ENCODE results near the gene DNM1L. TPM values are rescaled to one million over a fixed set of nuclear protein-coding genes. Genes with fewer than 3 reads are reported as not detected.

DNM1L gene
- total and polyA plus RNA-seq, 9 of the 15 experiments (the other 6 are each of a cell fraction or from before 2014, with no cell fraction given) = 24.1 to 82.8 (median 61.5) TPM

GRCh38 chr12:32679091-32679919, at the start of gene DNM1L (continued):
- TF ChIP-seq, protein P1, sequence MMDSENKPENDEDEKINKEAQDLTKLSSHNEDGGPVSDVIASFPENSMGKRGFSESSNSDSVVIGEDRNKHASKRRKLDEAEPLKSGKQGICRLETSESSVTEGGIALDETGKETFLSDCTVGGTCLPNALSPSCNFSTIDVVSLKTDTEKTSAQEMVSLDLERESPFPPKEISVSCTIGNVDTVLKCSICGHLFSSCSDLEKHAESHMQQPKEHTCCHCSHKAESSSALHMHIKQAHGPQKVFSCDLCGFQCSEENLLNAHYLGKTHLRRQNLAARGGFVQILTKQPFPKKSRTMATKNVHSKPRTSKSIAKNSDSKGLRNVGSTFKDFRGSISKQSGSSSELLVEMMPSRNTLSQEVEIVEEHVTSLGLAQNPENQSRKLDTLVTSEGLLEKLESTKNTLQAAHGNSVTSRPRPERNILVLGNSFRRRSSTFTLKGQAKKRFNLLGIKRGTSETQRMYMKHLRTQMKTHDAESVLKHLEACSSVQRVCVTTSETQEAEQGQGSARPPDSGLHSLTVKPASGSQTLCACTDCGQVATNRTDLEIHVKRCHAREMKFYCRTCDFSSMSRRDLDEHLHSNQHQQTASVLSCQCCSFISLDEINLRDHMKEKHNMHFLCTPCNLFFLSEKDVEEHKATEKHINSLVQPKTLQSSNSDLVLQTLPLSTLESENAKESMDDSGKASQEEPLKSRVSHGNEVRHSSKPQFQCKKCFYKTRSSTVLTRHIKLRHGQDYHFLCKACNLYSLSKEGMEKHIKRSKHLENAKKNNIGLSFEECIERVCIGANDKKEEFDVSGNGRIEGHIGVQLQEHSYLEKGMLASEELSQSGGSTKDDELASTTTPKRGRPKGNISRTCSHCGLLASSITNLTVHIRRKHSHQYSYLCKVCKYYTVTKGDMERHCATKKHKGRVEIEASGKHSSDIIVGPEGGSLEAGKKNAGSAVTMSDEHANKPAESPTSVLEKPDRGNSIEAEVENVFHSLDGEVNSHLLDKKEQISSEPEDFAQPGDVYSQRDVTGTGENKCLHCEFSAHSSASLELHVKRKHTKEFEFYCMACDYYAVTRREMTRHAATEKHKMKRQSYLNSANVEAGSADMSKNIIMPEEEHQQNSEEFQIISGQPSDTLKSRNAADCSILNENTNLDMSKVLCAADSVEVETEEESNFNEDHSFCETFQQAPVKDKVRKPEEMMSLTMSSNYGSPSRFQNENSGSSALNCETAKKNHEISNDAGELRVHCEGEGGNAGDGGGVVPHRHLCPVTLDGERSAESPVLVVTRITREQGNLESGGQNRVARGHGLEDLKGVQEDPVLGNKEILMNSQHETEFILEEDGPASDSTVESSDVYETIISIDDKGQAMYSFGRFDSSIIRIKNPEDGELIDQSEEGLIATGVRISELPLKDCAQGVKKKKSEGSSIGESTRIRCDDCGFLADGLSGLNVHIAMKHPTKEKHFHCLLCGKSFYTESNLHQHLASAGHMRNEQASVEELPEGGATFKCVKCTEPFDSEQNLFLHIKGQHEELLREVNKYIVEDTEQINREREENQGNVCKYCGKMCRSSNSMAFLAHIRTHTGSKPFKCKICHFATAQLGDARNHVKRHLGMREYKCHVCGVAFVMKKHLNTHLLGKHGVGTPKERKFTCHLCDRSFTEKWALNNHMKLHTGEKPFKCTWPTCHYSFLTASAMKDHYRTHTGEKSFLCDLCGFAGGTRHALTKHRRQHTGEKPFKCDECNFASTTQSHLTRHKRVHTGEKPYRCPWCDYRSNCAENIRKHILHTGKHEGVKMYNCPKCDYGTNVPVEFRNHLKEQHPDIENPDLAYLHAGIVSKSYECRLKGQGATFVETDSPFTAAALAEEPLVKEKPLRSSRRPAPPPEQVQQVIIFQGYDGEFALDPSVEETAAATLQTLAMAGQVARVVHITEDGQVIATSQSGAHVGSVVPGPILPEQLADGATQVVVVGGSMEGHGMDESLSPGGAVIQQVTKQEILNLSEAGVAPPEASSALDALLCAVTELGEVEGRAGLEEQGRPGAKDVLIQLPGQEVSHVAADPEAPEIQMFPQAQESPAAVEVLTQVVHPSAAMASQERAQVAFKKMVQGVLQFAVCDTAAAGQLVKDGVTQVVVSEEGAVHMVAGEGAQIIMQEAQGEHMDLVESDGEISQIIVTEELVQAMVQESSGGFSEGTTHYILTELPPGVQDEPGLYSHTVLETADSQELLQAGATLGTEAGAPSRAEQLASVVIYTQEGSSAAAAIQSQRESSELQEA (IDR thresholded peaks at IDR 0.05; ENCODE audit: low read depth) = no peak
- TF ChIP-seq FOXA1 (IDR thresholded peaks at IDR 0.05; ENCODE audit: borderline replicate concordance) = no peak
- TF ChIP-seq HDAC2 (IDR thresholded peaks at IDR 0.05) = no peak
- peak; percentile 59 for TF ChIP-seq TAF9B (IDR thresholded peaks at IDR 0.05; ENCODE audit: partially characterized antibody)
- TF ChIP-seq, protein P2, sequence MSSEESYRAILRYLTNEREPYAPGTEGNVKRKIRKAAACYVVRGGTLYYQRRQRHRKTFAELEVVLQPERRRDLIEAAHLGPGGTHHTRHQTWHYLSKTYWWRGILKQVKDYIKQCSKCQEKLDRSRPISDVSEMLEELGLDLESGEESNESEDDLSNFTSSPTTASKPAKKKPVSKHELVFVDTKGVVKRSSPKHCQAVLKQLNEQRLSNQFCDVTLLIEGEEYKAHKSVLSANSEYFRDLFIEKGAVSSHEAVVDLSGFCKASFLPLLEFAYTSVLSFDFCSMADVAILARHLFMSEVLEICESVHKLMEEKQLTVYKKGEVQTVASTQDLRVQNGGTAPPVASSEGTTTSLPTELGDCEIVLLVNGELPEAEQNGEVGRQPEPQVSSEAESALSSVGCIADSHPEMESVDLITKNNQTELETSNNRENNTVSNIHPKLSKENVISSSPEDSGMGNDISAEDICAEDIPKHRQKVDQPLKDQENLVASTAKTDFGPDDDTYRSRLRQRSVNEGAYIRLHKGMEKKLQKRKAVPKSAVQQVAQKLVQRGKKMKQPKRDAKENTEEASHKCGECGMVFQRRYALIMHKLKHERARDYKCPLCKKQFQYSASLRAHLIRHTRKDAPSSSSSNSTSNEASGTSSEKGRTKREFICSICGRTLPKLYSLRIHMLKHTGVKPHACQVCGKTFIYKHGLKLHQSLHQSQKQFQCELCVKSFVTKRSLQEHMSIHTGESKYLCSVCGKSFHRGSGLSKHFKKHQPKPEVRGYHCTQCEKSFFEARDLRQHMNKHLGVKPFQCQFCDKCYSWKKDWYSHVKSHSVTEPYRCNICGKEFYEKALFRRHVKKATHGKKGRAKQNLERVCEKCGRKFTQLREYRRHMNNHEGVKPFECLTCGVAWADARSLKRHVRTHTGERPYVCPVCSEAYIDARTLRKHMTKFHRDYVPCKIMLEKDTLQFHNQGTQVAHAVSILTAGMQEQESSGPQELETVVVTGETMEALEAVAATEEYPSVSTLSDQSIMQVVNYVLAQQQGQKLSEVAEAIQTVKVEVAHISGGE (CRISPR knock-in tag; IDR thresholded peaks at IDR 0.05) = peak in 1 of 3 experiments; percentile 65; a peak in 2 of 6 replicates
- TF ChIP-seq MTA3 (IDR thresholded peaks at IDR 0.05; ENCODE audit: borderline replicate concordance) = peak; percentile 87; the same call in 1 of the 2 replicates
- TF ChIP-seq, protein P3, sequence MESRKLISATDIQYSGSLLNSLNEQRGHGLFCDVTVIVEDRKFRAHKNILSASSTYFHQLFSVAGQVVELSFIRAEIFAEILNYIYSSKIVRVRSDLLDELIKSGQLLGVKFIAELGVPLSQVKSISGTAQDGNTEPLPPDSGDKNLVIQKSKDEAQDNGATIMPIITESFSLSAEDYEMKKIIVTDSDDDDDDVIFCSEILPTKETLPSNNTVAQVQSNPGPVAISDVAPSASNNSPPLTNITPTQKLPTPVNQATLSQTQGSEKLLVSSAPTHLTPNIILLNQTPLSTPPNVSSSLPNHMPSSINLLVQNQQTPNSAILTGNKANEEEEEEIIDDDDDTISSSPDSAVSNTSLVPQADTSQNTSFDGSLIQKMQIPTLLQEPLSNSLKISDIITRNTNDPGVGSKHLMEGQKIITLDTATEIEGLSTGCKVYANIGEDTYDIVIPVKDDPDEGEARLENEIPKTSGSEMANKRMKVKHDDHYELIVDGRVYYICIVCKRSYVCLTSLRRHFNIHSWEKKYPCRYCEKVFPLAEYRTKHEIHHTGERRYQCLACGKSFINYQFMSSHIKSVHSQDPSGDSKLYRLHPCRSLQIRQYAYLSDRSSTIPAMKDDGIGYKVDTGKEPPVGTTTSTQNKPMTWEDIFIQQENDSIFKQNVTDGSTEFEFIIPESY (CRISPR knock-in tag; IDR thresholded peaks at IDR 0.05) = no peak
